HG03457 (cell line): ENCODE data around the gene POLR3C.
A peak's percentile ranks its signal among the peaks of the same experiment; 100 is the strongest.

Source experiments
- ATAC-seq: cut with Tn5 transposase; IDR thresholded peaks from one replicate; pipeline ENCODE4 v1.9.1; 2021; ENCODE audit warnings: moderate number of reproducible peaks; ENCODE audit not compliant: unreplicated experiment

POLR3C gene

DNA sequence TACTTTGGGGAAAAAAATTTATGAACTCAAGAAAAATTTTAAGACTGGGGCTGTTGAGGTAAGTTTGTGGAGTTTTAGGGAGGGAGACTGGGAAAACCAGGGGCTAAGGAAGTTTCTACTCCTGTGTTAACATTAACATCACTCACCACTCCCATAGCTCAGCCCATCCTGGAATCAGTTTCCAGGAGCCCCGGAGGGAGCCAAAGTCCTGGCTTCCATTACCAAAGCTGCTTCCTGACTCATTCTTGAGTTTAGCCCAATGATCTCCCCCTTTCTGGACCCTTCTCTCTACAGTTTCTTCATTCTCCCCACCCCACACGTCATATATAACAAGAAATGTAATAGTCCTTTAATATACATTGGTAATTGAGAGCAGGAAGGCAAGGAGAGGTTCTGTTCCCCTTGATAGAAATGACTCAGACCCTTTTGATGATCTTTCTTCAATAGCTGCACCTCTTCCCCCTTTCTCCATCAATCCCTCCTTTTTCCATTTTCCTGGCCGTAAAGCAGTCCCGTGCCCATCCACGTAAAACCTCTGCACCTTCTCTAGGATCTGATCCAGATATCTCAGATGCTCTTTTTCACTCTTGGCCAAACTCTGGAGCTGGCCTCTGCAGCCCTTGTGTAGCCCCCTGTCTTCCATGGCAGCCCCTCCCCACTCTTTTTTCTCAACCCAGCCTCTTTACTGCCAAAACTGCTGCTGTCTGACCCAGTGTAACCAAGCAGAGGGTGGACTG, 39.5 kb downstream of the POLR3C start:
- no peak for ATAC-seq

DNA sequence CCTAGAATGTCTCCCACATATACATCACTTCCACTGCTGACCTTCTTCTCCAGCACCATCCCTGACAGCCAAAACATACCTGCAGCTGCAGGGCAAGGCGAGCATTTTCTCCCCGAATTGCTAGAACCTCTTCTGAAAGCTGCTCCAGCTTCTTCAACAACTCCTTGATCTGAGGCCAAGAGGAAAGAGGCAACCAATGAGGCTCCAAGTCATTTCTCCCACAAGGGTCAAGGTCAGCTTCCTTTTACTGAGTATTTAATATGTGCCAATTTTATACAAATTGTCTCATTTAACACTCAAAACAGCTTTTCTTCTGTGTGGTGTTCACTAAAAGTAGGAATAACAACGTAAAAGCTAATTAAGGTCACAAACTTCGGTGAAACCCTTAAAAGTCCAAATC, 44.2 kb downstream of the POLR3C start:
- ATAC-seq: no peak

DNA sequence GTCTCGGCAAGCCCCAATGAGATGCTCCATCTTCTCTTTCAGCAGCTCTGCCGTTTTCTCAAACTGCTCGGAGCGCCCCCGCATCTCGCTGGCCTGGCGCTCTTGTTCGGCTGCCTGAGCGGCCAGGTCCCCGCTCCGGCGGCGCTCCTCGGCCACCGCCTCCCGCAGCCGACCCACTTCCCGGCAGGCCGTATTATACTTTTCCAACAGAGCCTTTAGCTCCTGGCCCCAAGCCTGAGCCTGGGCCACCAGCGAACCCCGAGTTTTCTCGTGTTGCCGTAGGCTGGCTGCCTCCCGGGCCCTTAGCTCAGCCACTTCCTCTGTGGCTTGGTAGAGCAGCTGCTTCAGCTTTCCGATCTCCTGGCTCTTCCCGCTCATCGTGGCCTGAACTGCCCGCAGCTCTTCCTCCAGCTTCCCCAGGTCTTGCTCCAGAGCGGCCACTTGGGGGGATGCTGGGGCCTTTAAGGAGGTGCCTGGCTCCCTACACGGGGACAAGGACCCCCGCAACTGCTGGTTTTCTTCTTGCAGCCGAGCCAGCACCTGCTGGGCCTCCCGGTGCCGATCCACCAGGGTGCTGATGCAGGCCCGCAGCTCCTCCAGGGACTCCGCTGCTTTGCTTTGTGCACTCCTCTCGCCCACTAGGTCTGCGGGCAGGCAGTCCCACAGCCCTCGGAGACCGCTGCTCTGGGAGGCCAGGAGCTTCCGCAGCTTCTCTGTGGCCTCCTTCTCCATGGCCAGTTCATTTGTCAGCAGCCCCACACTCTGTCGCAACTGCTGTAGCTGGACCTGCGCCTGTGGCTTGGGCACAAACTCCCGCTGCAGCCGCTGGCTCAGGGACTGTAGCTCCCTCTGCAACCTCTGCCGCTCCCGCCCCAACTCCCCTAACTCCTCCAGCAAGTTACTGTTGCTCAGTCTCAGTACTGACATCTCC, 48.3 kb downstream of the POLR3C start:
- ATAC-seq: no peak

DNA sequence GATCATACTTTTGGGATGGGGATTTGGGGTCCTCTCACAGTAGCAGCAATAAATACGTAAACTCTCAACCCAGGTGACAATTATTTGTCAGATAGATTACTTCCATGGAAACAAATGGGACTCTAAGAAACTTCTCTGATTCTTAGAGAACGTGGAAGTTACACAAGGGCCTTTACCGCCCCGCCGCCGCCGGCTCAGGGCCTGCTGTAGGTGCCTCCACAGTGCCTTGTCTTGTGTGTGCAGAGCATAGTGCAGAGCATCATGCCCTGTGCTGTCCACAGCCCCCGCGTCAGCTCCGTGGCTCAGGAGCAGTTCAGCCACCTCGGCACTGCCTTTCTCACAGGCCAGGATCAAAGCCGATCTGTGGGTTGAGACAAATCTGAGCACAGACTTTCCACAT, 50.6 kb downstream of the POLR3C start:
- no peak for ATAC-seq

DNA sequence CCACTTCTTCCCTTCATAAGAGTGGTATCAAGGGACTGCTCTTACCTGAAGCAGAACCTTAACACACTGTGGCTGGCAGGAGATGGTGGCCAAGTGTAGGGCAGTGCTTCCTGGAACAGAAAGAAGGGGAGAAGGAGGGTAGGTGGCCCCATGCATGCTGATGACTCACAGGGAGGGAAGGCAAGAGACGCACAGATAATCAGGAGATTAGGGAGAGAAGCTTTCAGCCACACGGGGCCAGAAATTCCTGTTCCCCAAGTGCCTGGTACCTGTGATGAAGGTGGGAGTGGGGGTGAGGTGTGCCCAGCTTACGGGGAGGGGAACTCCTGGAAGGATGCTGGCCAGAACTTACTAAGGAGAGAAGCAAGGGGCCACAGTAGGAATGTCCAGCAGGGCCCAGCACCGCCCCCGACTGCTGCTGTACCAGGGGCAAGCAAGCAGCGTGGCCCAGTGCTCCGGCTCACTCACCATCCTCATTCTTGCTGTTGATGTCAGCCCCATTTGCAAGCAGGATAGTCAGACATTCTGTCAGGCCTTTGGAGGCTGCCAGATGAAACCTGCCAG, 54.0 kb downstream of the POLR3C start:
- ATAC-seq: no peak

DNA sequence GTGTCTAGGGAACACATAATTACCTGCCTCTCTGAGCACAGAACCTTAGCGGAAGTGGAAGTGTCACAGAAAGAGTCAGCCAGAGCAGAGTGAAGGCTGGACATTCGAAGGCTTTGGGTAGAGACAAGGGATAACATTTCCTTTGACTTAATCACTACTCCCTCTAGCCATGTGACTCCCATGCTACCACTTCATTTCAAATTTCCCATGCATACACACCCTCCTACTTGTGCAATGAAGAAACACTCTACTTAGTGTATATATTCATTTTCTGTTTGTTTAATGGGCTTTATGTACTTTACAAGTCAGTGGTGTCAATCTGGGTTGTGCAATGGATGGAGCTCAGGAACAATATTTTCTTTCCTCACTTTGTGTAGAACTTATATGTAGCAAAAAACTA, 54.7 kb downstream of the POLR3C start:
- no peak for ATAC-seq

DNA sequence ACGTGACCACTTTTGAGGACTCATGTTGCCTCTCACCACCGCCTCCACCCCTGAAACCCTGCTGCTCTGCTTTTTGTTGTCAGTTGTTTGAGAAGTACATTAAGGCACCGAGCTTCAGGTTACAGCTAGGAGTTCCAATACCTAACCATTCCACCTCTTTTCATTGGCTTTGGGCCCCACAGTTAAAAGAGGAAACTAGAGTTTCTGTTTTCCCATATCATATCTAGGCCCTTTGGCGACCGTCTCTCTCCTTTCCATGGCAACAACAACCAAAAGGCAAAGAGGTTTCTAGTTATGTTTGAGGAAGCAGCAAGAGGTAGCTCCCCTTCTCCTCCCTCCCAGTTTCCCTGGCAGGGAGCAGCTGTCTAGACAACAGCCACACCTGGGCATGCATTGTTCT, 55.8 kb downstream of the POLR3C start:
- no peak for ATAC-seq

- no peak for ATAC-seq
These were observed 60.7 kb downstream of the POLR3C start for GRCh38 chr1:145884675-145885074.

- peak; percentile 89 for ATAC-seq
These were observed 61.8 kb downstream of the POLR3C start, which contains the start of gene ANKRD35 for GRCh38 chr1:145885738-145886287. ANKRD35 (minus strand) TSS chr1:145885866; CDS start chr1:145885758, 108 bp downstream.

DNA sequence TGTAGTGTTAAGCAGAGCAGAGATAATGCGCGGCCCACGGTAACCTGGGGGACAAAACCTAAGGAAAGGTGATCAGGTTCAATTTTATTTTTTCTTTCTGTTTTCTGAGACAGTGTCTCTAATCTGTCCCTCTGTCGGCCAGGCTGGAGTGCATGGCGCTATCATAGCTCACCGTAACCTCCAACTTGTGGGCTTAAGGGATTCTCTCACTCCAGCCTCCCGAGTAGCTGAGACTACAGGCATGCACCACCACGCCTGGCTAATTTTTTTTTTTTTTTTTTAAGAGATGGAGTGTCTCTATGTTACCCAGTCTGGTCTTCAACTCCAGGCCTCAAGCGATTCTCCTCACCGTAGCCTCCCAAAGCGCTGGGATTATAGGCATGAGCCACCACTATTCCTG, 62.4 kb downstream of the POLR3C start:
- ATAC-seq: no peak

DNA sequence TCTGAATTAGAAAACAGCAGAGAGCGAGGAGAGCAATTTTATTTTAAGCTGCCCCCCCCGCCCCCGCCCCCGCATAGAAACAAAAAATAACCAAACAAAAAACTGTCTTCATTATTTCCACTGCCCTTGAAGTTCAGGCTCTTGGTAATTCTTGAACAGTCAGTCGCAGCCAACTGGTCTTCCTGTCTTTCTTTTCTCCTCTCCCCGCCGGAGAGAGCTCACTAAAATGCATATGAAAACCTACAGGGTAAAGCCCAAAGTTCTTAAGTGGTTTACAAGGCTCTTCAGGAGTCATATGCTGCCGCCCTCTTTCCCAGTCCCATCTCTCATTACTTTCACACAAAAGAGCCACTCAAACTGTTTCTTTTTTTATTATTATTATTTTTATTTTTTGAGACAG, 62.8 kb downstream of the POLR3C start:
- no peak for ATAC-seq

DNA sequence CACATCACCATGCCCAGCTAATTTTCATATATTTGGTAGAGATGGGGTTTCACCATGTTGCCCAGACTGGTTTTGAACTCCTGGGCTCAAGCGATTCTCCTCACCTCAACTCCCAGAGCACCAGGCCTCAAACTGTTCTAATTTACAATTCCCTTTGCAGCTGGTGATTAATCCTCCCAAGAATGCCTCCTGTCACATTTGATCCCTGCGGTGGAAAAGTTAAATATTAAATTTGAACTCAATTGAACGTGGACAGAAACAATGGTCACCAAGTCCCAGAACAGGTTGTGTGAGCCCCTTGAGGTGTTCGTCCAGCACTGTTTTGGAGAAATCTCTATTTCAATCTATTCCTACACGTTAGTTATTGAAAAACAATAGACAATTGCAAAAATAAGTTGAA, 63.6 kb downstream of the POLR3C start:
- no peak for ATAC-seq

GRCh38 chr1:145889722-145890121, 65.7 kb downstream of the POLR3C start:
- ATAC-seq: no peak

GRCh38 chr1:145891143-145891542, 67.1 kb downstream of the POLR3C start:
- no peak for ATAC-seq

DNA sequence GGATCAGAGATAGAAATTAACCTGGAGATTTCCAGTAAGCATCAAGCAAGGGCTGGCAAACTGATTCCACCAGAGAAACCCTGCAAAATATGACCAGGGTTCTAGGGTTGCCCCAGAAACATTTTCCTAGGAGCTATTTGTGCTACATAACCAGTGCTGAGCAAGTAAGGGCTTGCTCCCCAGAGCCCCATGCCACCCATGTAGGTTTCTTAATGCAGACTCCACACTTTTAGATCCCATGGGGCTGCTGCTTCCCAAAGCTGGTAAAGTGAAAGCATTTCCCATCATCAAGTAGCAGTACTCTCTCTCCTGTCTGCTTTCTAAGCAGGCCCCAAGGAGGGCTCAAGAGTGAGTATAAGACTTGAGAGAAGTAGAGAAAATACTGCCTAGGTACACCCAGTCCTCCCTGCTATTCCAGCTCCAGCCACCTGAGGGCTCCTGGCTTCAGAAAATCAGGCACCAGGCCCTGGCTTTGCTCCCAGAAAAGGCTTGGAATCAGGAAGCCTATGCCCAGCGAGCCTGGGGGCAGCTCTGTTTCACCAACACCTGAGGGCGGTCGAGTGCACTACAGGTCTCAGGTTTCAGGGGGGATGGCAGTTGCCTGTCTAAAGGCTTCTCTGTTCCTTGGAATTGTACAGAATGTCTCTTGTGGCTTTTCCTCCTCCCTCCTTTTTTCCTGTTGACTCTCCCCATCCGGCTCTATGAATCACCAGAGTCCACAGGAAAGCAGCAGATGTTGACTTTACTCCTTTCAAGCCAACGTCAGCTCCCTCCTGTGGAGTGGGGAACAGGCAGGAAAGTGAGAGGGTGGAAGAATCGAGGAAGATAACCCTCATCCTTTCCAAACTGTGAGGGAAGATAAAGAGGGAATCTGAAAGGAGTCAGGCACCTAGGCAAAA, 67.8 kb downstream of the POLR3C start:
- no peak for ATAC-seq

- ATAC-seq: no peak
These were observed 68.6 kb downstream of the POLR3C start for GRCh38 chr1:145892486-145893087.

DNA sequence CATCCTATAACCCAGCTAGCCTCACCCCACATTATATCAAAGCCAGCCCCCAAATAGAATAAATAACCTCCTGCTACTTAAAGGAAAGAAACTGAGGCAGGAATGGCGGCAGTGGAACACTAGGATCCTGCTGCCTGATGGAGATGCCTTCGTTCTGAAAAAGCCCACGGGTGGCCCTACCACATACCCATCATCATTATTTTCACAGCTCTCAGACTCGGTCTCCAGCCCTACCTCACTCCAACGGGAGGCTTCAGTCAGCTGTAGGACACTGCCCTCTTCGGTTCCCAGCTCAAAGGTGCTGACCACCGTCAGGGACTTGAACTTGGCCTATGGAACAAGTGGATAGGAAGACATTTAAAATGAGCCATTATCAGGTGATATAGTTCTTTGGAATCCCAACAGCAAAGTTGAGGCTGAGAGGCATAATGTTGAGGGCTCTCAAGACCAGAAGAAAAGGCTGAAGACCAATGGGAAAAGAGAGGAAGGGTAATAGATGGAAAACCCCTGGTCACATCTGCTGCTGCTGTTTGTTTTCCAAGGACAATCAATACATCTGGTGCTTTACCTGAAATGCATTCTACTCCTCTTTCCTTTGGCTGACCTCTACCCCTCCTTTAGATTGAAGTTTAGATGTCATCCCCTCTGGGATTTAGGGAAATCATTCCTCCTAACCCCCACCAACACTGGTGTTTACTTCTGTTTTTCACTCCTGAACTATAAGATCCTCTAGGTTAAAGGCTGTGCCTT, 69.5 kb downstream of the POLR3C start:
- ATAC-seq: no peak
